Measurements from ENCODE around the gene SP8. TPM values are rescaled to one million over a fixed set of nuclear protein-coding genes. Genes with fewer than 3 reads are reported as not detected.

Gene SP8
- total RNA-seq, 1 donor from 2014 or later: 19.8 TPM

DNA sequence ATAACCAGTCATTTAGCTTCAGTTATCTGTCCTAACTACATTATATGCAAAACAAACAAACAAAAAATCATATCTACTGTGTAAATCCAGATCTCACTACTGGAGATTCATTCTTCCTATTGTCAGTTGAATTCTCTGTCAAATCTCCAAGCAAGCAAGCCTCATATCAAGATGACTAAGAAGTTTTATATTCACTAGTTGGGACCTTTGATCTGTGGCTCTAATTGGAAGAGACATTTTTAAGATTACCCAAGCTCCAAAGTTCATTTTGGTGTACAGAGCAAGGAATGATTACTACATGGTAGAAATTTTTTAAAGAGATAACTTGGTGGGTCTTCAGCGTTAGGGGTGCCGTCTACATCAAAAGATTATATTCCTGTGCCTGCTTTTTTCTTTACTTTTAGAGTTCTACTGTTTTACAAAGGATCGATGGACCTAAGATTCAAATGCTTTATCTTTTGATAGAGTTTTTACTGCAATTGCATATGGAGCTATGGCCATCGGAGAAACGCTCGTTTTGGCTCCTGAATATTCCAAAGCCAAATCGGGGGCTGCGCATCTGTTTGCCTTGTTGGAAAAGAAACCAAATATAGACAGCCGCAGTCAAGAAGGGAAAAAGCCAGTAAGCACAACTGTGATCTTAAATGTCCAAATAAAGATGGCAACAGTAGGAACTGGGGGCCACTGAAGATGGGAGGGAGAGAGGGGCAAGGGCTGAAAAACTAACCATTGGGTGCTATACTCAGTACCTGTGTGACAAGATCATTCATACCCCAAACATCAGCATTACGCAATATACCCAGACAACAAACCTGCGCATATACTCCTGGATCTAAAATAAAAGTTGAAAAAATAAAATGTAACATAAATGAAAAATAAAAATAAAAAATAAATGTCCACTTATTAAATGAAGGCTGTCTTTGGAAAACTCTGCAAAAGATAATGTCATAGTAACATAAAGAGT lies 47.9 kb downstream of the SP8 start:
- DNase-seq (ENCODE audit: low spot score): no peak
- no peaks in the 10 kb centered on the region for H3K79me2 ChIP-seq (ENCODE audit: low read depth)
- H3K27me3 Mint-ChIP-seq (ENCODE audit: insufficient read depth, low read depth): no peaks in the 10 kb centered on the region
- H3K4me3 ChIP-seq: no peak overlapping the region
- peaks cover 13% of the 10 kb centered on the region for H3K4me1 ChIP-seq
- no peak overlapping the region for H3K9ac ChIP-seq
- no peak overlapping the region for H3K4me2 ChIP-seq
- H3K9me3 Mint-ChIP-seq: peaks cover 5% of the 10 kb centered on the region
- TF ChIP-seq EZH2phosphoT487 (IDR thresholded peaks at IDR 0.05) (no peak), EZH2 (IDR thresholded peaks at IDR 0.05) (no peak), CTCF (IDR thresholded peaks at IDR 0.05) (no peak)
- no peak overlapping the region for H2AFZ ChIP-seq (replicated peaks)
- no peaks in the 10 kb centered on the region for H3K36me3 ChIP-seq
- peaks cover 2% of the 10 kb centered on the region for H3K36me3 Mint-ChIP-seq
- no peak overlapping the region for H3K27ac ChIP-seq
- no peaks in the 10 kb centered on the region for H3F3A ChIP-seq (ENCODE audit: low read depth)
- H3K9me3 ChIP-seq (ENCODE audit: low read depth): no peaks in the 10 kb centered on the region
- H3K4me3 Mint-ChIP-seq: no peak overlapping the region
- H3K27me3 ChIP-seq: no peaks in the 10 kb centered on the region
- peaks cover 3% of the 10 kb centered on the region for H3K4me1 Mint-ChIP-seq
- no peak overlapping the region for H3K27ac Mint-ChIP-seq
- H4K20me1 ChIP-seq (ENCODE audit: low read depth): no peaks in the 10 kb centered on the region

DNA sequence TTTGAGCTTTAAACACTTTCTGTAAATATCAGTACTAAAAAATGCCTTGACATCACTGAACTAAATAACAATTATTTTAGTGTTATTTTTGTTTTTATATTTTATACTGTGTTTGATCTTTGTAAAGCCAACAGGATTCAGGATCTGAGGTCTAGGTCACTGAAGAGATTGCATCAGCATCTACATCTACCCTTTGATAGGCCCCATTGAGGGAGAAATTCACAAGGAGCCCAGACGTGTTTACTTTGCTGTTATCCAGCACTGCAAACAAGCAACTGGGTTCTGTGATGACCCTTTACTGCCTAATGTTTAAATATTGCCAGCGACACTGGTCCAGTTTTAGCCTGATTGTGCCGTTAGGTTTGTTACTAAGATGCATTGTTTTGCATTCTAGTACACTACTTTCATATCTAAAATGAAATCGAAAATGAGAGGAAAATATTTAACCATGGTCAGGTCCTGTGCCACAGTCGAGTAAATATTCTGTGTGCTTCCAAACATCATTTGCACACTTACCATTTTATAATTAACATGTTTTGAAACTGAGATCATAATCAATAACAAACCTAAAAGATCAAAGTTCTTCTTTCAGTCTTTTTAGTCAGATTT lies 48.7 kb downstream of the SP8 start:
- Mint-ChIP-seq H3K4me1 (peaks cover 3% of the 10 kb centered on the region), H3K27me3 (ENCODE audit: insufficient read depth, low read depth) (no peaks in the 10 kb centered on the region), H3K9me3 (peaks cover 5% of the 10 kb centered on the region), H3K27ac (no peak overlapping the region), H3K36me3 (peaks cover 2% of the 10 kb centered on the region), H3K4me3 (no peak overlapping the region)
- Histone ChIP-seq H3K36me3 (no peaks in the 10 kb centered on the region), H3K9ac (no peak overlapping the region), H3K79me2 (ENCODE audit: low read depth) (no peaks in the 10 kb centered on the region), H4K20me1 (ENCODE audit: low read depth) (no peaks in the 10 kb centered on the region), H3K27ac (no peak overlapping the region), H3K4me2 (no peak overlapping the region), H3F3A (ENCODE audit: low read depth) (no peaks in the 10 kb centered on the region), H2AFZ (replicated peaks) (no peak overlapping the region), H3K4me3 (no peak overlapping the region), H3K4me1 (peaks cover 11% of the 10 kb centered on the region), H3K27me3 (no peaks in the 10 kb centered on the region), H3K9me3 (ENCODE audit: low read depth) (no peaks in the 10 kb centered on the region)
- TF ChIP-seq CTCF (IDR thresholded peaks at IDR 0.05) (no peak), EZH2phosphoT487 (IDR thresholded peaks at IDR 0.05) (no peak), EZH2 (IDR thresholded peaks at IDR 0.05) (no peak)
- DNase-seq (ENCODE audit: low spot score): no peak

DNA sequence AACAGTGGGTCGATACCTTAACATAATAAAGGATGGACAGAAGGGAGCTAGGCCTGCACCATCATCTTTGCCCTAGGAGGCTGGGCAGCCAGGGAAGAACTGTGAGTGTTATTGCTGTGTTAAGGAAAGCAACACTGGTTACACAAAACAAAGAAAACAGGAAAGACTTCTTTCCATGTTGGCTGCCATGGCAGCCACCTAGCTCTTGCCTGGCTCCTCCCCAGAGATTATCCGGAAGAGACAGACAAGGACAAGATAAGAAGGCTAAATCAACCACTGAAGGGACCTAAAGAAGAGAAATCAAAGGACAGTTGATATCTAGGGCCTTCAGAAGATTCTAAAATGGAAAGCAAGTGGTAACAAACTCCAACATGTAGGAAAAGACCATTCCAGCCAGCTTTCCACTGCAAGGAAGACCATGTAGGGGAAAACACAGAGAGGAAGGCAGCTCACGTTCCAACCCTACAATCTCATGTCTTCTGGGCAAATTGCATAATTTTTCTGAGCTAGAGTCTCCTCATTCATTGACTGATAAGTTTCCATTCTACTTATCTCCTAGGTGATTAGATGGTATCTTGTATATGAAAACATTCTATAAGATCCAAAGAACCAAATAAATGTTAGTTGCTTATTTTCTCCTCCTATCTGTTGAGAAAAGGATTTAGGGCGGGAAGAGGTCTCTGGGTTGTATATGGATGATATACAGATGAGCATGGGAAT lies 51.2 kb downstream of the SP8 start:
- Mint-ChIP-seq H3K4me1 (peaks cover 3% of the 10 kb centered on the region), H3K27ac (no peak overlapping the region), H3K4me3 (no peak overlapping the region), H3K27me3 (ENCODE audit: insufficient read depth, low read depth) (peaks cover 2% of the 10 kb centered on the region), H3K36me3 (peaks cover 2% of the 10 kb centered on the region), H3K9me3 (peaks cover 3% of the 10 kb centered on the region)
- peaks cover 7% of the 10 kb centered on the region for H3K4me1 ChIP-seq
- H3K9me3 ChIP-seq (ENCODE audit: low read depth): no peaks in the 10 kb centered on the region
- DNase-seq (ENCODE audit: low spot score): no peak
- no peak overlapping the region for H3K27ac ChIP-seq
- H3K4me3 ChIP-seq: no peak overlapping the region
- H3F3A ChIP-seq (ENCODE audit: low read depth): no peaks in the 10 kb centered on the region
- no peaks in the 10 kb centered on the region for H4K20me1 ChIP-seq (ENCODE audit: low read depth)
- H3K27me3 ChIP-seq: no peaks in the 10 kb centered on the region
- H2AFZ ChIP-seq (replicated peaks): no peak overlapping the region
- no peaks in the 10 kb centered on the region for H3K79me2 ChIP-seq (ENCODE audit: low read depth)
- no peak overlapping the region for H3K9ac ChIP-seq
- no peak overlapping the region for H3K4me2 ChIP-seq
- no peaks in the 10 kb centered on the region for H3K36me3 ChIP-seq
- no peak for TF ChIP-seq EZH2phosphoT487 (IDR thresholded peaks at IDR 0.05)
- TF ChIP-seq CTCF (IDR thresholded peaks at IDR 0.05): no peak
- no peak for TF ChIP-seq EZH2 (IDR thresholded peaks at IDR 0.05)

Other genes starting within 250 kb of the SP8 start
- not detected in 2 replicates for gene ABCB5, start 171.2 kb downstream of the SP8 start, total RNA-seq (ENCODE audit: low replicate concordance)

All from neural progenitor cell (in vitro differentiated cells).